ENCODE measurements around the gene C3orf18. TPM values are rescaled to one million over a fixed set of nuclear protein-coding genes. Genes with fewer than 3 reads are reported as not detected.
A peak's percentile ranks its signal among the peaks of the same experiment; 100 is the strongest.
"Not testable (repeated sequence)": the region's sequence is repeated elsewhere in the genome, so short reads cannot be mapped to it uniquely, and the experiment has no call there.

C3orf18 gene
- total RNA-seq, 1 experiment from 2014 or later = 7.1 TPM

GRCh38 chr3:50515565-50516439 lies 51.7 kb downstream of the C3orf18 start:
- H4K20me1 ChIP-seq (ENCODE audit: control insufficient read depth, insufficient read depth, insufficient read length) = no peaks in the 10 kb centered on the region
- peaks cover 6% of the 10 kb centered on the region for H3K27me3 Mint-ChIP-seq (ENCODE audit: low read depth)
- H3K9ac ChIP-seq (ENCODE audit: extremely low read depth, insufficient read length, low read length) = no peak overlapping the region
- DNase-seq = peak; percentile 93
- H3K27me3 ChIP-seq (ENCODE audit: insufficient read depth, low read length) = no peaks in the 10 kb centered on the region
- H3K14ac ChIP-seq (ENCODE audit: insufficient read depth, low read length) = no peak overlapping the region
- H2AK5ac ChIP-seq (ENCODE audit: insufficient read length, low read length) = no peak overlapping the region
- H3K79me1 ChIP-seq (ENCODE audit: insufficient read depth, low read depth, low read length, poor library complexity, severe bottlenecking) = no peaks in the 10 kb centered on the region
- H3K23ac ChIP-seq (ENCODE audit: insufficient read length, low read depth, low read length) = no peak overlapping the region
- H3T11ph ChIP-seq (ENCODE audit: low read length) = no peak overlapping the region
- H4K8ac ChIP-seq (replicated peaks; ENCODE audit: insufficient read length, low read depth, low read length) = no peak overlapping the region
- H2BK12ac ChIP-seq (ENCODE audit: insufficient read length, low read depth, low read length) = no peak overlapping the region
- H3K23me2 ChIP-seq (ENCODE audit: insufficient read length, low read depth, low read length, poor library complexity, severe bottlenecking) = peaks cover 6% of the 10 kb centered on the region
- H2BK20ac ChIP-seq (ENCODE audit: low read depth, low read length, poor library complexity, severe bottlenecking) = no peak overlapping the region
- no peak overlapping the region for H4K5ac ChIP-seq (ENCODE audit: insufficient read length, low read depth, low read length)
- H3K4me2 ChIP-seq (ENCODE audit: insufficient read depth, insufficient read length, low read length) = peak overlapping the region; percentile 29
- no peaks in the 10 kb centered on the region for H3K9me3 ChIP-seq (ENCODE audit: control insufficient read depth, low read depth, low read length)
- H3K4me1 Mint-ChIP-seq = peaks cover 66 to 70% of the 10 kb centered on the region in 2 experiments
- no peaks in the 10 kb centered on the region for H3K79me2 ChIP-seq (ENCODE audit: insufficient read depth, low read length)
- no peaks in the 10 kb centered on the region for H3K9me3 Mint-ChIP-seq
- no CpG with 5 or more reads among the region's 22 CpGs for WGBS (ENCODE audit: extremely low coverage, insufficient read length, low lambda C conversion rate)
- H3K4me1 ChIP-seq (ENCODE audit: insufficient read depth, low read length) = peaks cover 10% of the 10 kb centered on the region; the same call in 1 of the 2 replicates
- no peaks in the 10 kb centered on the region for H3K36me3 Mint-ChIP-seq (ENCODE audit: insufficient read depth in 1 of 3, low read depth in 3 of 3)
- no peak overlapping the region for H3K18ac ChIP-seq (ENCODE audit: insufficient read length, low read depth, low read length)
- no peak overlapping the region for H2BK15ac ChIP-seq (ENCODE audit: low read depth, low read length)
- H2AFZ ChIP-seq (ENCODE audit: low read length) = no peak overlapping the region
- H3K27ac Mint-ChIP-seq = peak overlapping the region; percentile 89 to 98 (median 91); a peak in 5 of 7 replicates
- TF ChIP-seq CTCF (conservative IDR thresholded peaks at IDR 0.05) = no peak; the same call in 2 of the 3 replicates
- H2BK120ac ChIP-seq (ENCODE audit: low read depth, low read length, poor library complexity, severe bottlenecking) = no peak overlapping the region
- H3K56ac ChIP-seq (ENCODE audit: insufficient read length, low read depth, low read length) = no peak overlapping the region
- peak overlapping the region; percentile 32 to 63 for H3K4me3 Mint-ChIP-seq
- H4K91ac ChIP-seq (ENCODE audit: insufficient read length, low read depth, low read length) = no peak overlapping the region
- H2BK5ac ChIP-seq (ENCODE audit: insufficient read length, low read length) = no peak overlapping the region
- H3K27ac ChIP-seq (ENCODE audit: insufficient read length, low read depth, low read length) = no peak overlapping the region
- H3K4ac ChIP-seq (ENCODE audit: low read depth, low read length) = no peak overlapping the region

DNA sequence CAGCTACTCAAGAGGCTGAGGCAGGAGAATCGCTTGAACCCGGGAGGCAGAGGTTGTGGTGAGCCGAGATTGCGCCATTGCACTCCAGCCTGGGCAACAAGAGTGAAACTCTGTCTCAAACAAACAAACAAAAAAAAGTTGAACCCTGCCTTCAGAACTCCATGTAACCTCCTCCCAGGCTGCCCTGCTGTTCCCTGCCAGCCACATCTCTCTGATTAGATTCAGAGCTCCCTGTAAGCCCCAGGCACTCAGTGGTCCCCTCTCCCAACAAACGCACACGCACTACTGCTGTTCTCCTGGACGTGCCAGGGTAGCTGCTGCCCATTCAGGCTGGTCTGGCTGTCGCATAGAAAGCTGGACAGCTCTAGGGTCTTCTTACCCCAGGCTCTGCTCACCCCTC lies 54.6 kb downstream of the C3orf18 start:
- H3K23ac ChIP-seq (ENCODE audit: insufficient read length, low read depth, low read length) = not testable (repeated sequence)
- H3K27me3 Mint-ChIP-seq (ENCODE audit: low read depth) = peaks cover 25% of the 10 kb centered on the region

More for the DNA sequence above, 54.6 kb downstream of the C3orf18 start:
- H4K8ac ChIP-seq (replicated peaks; ENCODE audit: insufficient read length, low read depth, low read length); H2BK20ac ChIP-seq (ENCODE audit: low read depth, low read length, poor library complexity, severe bottlenecking); H3K79me1 ChIP-seq (ENCODE audit: insufficient read depth, low read depth, low read length, poor library complexity, severe bottlenecking); H3K27me3 ChIP-seq (ENCODE audit: insufficient read depth, low read length); H3K27ac ChIP-seq (ENCODE audit: insufficient read length, low read depth, low read length); H3K9me3 ChIP-seq (ENCODE audit: control insufficient read depth, low read depth, low read length); H3K4ac ChIP-seq (ENCODE audit: low read depth, low read length); H3K4me1 ChIP-seq (ENCODE audit: insufficient read depth, low read length); H3K14ac ChIP-seq (ENCODE audit: insufficient read depth, low read length); H2BK120ac ChIP-seq (ENCODE audit: low read depth, low read length, poor library complexity, severe bottlenecking); H4K20me1 ChIP-seq (ENCODE audit: control insufficient read depth, insufficient read depth, insufficient read length); H3T11ph ChIP-seq (ENCODE audit: low read length); H3K9ac ChIP-seq (ENCODE audit: extremely low read depth, insufficient read length, low read length); H4K5ac ChIP-seq (ENCODE audit: insufficient read length, low read depth, low read length); H2BK5ac ChIP-seq (ENCODE audit: insufficient read length, low read length); H2AFZ ChIP-seq (ENCODE audit: low read length); H2BK12ac ChIP-seq (ENCODE audit: insufficient read length, low read depth, low read length); H2BK15ac ChIP-seq (ENCODE audit: low read depth, low read length); H3K36me3 Mint-ChIP-seq (ENCODE audit: insufficient read depth in 1 of 3, low read depth in 3 of 3); H3K79me2 ChIP-seq (ENCODE audit: insufficient read depth, low read length); H3K56ac ChIP-seq (ENCODE audit: insufficient read length, low read depth, low read length); H2AK5ac ChIP-seq (ENCODE audit: insufficient read length, low read length); DNase-seq; H3K18ac ChIP-seq (ENCODE audit: insufficient read length, low read depth, low read length); H4K91ac ChIP-seq (ENCODE audit: insufficient read length, low read depth, low read length); H3K23me2 ChIP-seq (ENCODE audit: insufficient read length, low read depth, low read length, poor library complexity, severe bottlenecking); H3K4me2 ChIP-seq (ENCODE audit: insufficient read depth, insufficient read length, low read length); H3K9me3 Mint-ChIP-seq: not testable (repeated sequence)
- WGBS (ENCODE audit: extremely low coverage, insufficient read length, low lambda C conversion rate) = no CpG with 5 or more reads among the region's 8 CpGs
- Mint-ChIP-seq H3K4me3 (peak overlapping the region in 1 of 2 experiments; percentile 17; a peak in 1 of 5 replicates), H3K27ac (peak overlapping the region in 1 of 3 experiments; percentile 88; a peak in 1 of 7 replicates), H3K4me1 (peaks cover 51 to 53% of the 10 kb centered on the region in 2 experiments)

Measured in H9 (cell line).